GM12864 (cell line): ENCODE data around the gene OARD1.

Source experiments
- DNase-seq: peaks from one replicate; pipeline ENCODE4 v3.0.0-alpha.2; 2011; ENCODE audit warnings: low read depth
- H3K4me3 ChIP-seq: 2 replicates; pipeline ENCODE4 v1.5.1; 2011; ENCODE audit warnings: mild to moderate bottlenecking, low read depth, low read length, control low read depth
- TF ChIP-seq, protein P1 (sequence below): IDR thresholded peaks from 2 replicates; pipeline ENCODE4 v1.5.1; 2011; ENCODE audit warnings: low read depth, mild to moderate bottlenecking, moderate library complexity, low read length, control low read depth, inconsistent platforms; ENCODE audit errors: missing control alignments

Gene OARD1

DNA sequence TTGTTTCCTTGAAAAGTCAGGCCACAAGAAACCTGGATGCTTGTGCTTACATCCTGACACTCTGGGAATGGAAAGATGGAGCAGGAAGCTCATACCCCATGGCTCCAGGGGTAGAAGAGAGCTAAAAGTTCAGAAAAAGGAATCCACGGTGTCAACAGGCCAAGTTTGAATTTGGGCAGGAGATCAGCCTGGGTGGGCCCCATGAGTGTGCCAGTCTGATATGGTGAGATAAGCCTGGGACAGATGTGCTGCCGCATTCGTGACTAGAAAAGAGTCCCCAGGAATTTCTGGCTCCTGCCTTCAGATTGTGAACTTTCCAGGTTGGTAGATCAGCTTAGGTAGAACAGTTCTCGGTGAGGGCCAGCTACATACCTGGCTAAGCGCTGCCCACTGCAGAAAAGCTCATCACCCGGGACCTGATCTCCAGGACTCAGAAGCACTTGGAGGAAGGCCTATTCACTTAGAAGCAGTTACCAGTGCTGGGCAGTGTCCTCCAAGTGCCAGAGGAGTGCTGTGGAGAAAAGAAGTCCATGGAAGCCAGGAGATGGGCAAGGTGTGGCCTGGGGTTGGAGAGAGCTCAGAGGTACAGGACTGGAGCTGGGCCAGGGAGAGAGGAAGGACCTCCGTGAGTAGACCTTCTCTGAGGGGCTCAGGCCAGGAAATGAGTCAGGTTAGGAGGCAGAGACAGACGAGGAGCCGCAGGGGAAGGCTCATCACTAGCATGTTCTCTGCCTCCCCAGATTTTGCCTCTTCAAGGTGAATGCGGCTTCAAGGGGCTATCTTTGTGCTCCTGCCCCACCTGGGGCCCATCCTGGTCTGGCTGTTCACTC is 29.7 kb downstream of the OARD1 start, which contains the start of gene TSPO2:
Gene TSPO2 (plus strand): TSS at position 242 of the 830 bp plus-strand sequence. CDS start 519 bp downstream, at position 761.
- no peak for DNase-seq
- H3K4me3 ChIP-seq: no peak within 1 kb of the TSS
- TF ChIP-seq, protein P1, sequence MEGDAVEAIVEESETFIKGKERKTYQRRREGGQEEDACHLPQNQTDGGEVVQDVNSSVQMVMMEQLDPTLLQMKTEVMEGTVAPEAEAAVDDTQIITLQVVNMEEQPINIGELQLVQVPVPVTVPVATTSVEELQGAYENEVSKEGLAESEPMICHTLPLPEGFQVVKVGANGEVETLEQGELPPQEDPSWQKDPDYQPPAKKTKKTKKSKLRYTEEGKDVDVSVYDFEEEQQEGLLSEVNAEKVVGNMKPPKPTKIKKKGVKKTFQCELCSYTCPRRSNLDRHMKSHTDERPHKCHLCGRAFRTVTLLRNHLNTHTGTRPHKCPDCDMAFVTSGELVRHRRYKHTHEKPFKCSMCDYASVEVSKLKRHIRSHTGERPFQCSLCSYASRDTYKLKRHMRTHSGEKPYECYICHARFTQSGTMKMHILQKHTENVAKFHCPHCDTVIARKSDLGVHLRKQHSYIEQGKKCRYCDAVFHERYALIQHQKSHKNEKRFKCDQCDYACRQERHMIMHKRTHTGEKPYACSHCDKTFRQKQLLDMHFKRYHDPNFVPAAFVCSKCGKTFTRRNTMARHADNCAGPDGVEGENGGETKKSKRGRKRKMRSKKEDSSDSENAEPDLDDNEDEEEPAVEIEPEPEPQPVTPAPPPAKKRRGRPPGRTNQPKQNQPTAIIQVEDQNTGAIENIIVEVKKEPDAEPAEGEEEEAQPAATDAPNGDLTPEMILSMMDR: no peak

DNA sequence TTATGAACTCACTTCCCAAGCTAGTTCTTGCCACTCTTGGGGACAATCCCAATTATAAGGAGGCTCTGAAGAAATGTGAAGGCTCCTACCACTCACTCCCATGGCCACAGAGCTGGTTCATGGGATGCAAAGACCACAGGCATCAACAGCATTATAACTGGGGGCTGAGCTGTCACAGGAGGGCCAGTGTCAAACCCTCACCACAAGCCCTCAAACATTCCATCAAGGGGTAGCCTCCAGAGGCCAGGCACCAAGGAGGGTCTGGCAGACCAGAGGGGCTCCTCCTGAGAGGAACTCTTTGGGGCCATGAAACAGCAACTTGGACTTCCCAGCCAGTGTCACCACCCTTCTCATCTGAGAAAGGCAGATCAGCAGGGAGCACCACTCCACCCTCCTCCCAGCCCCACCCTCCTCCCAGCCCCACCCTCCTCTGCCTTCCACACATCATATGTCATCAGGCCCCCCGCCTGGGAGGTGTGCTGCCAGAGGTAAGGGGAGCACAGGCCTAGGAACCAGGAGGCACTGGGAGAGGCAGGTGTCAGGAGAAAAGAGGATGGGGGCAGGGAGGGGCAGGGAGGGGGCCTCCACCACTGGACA is 31.1 kb downstream of the OARD1 start:
- H3K4me3 ChIP-seq: no peak overlapping the region
- DNase-seq: no peak
- TF ChIP-seq, protein P1: no peak

DNA sequence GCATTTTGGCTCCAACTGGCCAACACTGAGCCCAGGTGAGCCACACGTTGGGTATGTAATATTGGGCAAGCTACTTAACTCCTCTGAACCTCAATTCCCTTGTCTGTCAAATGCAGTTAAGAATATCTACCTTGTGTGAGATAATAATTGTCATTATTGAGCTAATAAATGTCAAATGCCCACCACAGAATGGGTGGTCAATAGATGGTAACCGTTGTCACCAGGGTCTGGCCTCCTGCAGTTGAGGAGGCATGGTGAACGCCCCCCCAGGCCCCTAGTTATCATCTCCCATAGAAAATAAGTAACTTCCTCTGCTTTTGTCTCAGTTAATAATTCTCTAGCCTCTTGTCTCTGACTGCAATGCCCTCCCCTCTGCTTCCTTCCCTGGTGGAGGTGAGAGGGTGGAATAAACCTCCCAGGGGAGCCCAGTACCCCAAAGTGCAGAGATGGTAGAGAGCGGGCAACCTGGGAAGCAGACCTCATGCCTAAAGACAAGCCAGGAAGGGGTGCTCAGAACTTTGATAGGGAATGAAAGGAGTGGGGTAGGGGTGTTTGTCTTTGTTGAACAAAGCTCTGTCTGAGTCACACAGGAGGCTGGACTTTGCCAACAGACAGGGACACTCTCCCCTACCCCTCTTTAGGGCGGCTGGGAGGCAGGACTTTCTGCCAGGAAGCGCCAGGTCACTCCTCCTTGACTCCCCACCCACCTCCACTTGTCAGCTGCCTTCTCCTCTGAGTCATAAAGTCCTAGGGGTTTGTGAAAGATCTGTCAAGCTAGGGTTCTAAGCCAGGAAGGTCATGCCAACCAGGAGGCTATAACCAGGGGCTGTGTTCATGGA is 31.8 kb downstream of the OARD1 start:
- TF ChIP-seq, protein P1: no peak
- H3K4me3 ChIP-seq: no peak overlapping the region
- DNase-seq: no peak

DNA sequence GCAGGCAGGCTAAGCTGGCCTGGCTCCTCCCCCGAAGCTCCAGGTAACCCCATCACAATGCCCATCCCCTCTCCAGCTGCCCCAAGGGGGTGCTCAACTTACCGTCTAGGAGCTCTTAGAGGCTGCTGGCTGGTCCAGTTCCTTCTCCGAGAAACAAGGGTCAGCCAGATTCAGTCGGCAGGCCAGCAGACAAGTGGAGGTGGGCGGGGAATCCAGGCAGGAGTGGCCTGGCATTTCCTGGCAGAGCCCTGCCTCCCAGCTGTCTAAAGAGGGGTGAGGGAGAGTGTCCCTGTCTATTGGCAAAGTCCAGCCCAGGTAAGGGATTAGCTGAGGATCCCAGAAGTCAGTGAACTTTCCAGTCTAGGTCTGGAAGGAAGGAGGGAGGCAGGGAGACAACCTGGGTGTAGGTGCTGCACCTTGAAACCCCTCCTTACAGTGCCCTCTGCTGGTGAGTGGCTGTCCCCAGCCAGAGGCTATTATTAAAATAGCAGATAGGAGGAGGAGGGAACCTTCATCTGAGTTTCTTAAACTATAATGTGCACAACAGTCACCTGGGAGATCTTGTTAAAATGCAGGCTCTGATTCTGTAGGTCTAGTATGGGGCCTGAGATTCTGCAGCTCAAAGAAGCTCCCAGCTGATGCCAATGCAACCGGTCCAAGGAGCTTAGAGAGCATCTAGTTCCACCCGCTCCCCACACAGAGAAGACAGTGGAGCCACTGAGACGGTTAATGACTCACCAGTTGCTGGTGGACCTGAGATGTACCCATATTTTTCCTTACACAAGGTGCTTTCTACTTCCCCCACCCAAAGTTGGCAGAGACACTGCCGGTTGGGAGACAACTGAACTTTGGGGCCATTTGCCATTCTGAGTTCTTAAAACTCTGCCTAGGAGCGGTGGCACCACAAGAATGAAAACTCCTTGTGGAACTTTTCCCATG is 32.8 kb downstream of the OARD1 start, which contains the start of gene UNC5CL:
Gene UNC5CL (minus strand): TSS at position 162 of the 939 bp plus-strand sequence. CDS start 4,147 bp downstream, outside the sequence.
- H3K4me3 ChIP-seq: no peak within 1 kb of the TSS
- no peak for DNase-seq
- TF ChIP-seq, protein P1: peak; percentile 88

DNA sequence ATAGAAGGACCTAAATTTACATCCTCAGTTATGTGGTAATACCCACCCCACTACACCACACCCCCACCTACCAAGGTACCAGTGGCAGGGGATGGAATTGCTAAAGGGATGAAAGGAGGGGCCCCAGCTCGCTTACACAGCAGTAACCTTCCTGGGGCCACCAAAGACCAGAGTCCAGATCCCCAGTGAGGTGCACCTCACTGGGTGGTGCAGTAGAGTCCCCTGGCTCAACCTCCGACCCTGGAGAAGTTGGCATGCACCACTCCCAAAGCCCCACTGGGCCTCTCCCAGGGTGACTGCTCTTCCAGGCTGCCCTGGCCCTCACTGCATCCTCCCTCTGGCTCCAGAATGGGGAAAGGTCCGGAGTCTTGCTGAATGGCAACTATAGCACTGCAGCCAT is 34.0 kb downstream of the OARD1 start:
- H3K4me3 ChIP-seq: no peak overlapping the region
- DNase-seq: no peak
- TF ChIP-seq, protein P1: no peak
